GM18870 (cell line): ENCODE measurements around the gene CPXM2.
"Not testable (repeated sequence)": the region's sequence is repeated elsewhere in the genome, so short reads cannot be mapped to it uniquely, and the experiment has no call there.

Source experiments
- ATAC-seq: cut with Tn5 transposase; IDR thresholded peaks from one replicate; pipeline ENCODE4 v1.9.1; 2021; ENCODE audit warnings: moderate library complexity; ENCODE audit not compliant: unreplicated experiment

The CPXM2 gene

DNA sequence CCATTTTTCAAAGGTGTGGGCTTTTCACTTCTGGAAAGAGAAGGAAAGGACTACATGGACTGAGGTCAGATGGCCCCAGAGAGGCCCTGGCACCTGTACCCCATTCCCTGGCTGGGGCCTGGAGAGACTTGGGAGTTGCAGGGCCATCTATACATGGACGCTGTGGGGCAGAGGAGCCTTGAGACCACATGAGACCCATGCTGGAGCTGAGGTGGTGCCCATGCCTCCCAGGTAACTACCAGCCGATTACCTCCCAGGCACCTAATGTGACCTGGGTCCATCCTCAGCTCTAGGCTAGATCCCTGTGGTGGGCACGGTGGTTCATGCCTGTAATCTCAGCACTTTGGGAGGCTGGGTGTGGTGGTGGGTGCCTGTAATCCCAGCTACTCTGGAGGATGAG lies 144.2 kb downstream of the CPXM2 start:
- ATAC-seq, result no peak

DNA sequence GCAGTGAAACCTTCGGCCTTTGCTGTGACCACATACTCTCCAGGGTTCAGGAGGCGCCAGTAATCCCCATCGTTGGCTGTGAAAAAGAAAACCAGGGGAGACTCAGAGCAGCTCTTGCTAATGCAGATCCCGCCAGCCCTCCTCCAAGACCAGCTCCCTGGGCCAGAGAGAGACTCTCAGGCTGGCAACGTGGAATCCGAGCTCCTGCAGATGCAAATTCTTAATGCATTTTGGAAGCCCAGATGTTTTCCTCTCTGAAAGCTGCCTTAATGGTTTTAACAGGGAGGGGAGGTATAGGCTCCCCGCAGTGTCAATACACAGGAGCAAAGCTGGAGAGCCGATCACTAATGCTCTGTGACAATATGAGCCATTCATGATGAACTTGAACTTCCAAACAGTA lies 144.7 kb downstream of the CPXM2 start:
- no peak for ATAC-seq

DNA sequence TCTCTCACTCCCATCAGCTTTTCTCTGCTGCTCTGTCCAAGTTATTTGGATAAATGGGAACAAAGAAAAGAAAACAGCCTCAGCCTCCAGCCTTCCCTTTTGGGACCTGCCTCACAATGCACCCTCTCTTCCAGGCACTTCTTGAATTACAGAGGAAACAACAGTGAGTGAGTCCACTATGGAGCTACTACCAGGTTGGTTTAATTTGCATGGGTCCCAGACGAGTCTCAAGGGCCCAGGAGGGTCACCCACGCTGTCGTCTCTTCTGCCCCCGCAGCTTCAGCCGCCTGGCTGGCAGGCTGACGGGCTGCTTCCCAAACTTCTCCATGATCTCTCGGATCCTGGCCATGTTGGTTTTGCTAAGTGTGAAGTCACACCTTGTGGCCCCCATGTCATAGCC lies 145.1 kb downstream of the CPXM2 start:
- ATAC-seq, result no peak

DNA sequence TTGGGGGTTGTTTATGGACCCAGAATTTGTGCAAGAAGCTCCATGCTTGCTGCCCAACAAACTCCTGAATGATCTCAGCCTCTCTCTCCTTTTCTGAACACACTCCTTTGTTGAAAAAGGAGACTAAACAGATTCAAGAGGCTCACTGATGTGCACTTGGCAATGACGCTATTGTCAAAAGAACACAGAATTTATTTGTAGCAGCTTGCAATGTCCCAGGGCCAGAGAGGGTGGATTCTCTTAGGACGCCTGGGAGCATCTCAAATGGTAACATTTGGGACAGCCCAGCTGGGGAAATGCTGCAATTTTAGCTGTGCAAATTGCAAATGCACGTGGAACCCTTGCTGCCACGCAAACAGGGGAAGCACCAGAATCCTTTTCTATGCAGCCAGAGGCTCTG lies 145.5 kb downstream of the CPXM2 start:
- ATAC-seq, result no peak

DNA sequence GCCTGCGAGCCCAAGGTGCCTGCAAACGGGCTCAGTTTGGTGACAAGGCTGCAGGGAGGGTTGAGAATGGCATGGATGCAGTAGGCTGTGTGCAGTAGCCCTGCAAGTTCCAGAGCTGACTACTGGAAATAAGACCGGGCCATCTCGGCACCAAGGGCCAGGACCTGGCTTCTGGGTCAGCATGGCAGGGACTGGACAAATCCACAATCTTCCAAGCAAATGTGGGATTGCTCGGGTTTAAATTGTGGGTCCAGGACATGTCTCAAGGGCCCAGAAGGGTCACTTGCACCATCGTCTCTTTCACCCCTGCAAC lies 147.4 kb downstream of the CPXM2 start:
- no peak for ATAC-seq

DNA sequence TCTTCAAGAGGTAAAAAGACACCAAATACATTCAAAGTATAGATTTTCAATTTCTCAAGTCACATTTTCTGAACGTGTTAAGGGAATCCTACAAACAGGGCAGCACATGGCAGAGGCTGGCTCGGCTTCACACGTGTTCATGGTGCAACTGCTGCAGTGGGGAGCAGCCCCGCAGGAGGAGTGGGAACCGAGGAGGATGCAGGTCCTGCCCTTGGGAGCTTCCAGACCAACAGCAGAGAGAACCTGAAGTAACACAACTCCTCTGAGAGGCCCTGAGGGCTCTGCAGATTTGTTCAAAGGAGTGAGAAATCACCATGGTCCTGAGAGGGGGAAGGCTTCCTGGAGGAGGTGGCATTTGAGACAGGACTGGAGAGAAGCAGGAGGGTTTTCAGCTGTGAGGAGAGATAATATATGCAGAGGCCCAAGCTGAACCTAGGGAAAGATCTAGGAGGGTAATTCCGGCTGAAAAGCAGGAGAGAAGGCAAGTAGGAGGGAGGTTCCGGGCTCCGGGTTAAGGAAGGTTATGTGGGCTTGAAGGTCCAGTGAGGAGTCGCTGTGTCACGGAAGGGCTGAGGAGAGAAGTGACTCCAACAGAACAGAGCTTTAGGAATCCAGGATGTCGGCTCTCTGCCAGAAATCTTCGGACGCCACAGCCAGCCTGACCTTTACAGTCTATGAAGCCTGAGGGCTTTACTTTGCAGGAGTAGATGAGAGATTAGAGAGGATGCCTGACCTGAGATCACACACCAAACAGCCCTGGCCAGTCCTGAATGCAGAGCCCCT lies 148.0 kb downstream of the CPXM2 start:
- no peak for ATAC-seq

DNA sequence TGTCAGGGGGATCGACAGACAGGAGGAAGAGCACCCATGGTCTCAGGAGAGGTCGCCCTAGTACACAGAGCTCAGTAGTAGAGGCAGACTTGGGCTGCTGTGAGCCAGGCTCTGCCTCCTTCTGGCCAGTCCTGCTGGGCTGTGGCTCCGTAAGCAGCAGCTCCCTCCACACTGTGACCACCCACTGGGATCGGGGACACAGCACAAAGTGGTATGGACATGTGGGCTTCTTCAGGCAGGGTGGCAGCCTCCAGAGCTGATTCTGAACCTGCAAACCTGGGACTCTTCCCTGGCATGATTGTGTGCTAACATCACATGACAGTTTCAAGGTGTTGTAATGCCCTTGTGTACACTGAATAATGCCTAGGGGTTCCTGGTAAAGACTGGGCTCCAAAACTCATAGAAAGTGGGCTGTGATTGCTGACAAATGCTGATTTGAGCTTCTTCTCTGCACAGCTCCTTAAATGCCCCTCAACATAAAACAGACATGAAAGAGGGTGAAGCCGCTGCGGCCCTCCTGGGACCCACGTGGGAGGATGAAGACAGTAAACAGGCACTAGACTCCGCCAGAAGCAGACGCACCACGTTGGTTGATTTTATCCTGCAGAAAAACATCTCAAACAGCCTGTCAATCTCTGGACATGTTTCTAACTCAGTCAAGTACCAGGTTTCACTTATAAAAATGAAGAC lies 148.7 kb downstream of the CPXM2 start:
- no peak for ATAC-seq

DNA sequence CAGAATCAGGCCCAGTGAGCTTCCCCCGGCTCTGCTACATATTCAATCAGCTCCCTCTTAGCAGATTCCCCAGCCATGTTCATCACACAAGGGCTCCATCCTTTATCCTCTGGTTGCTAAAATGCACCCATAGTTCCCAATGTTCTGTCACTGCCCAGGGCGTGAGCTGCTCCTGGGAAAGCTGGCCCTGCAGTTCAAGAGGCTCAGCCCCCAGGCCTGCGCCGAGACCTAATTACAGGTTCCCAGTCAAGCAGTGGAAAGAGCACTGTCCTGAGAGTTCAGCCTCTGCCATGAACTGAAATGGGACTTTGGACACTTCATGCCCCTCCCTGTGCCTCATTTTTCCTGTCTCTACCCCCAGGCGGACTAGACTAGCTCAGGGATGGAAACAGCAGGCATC lies 149.9 kb downstream of the CPXM2 start:
- ATAC-seq, result no peak

DNA sequence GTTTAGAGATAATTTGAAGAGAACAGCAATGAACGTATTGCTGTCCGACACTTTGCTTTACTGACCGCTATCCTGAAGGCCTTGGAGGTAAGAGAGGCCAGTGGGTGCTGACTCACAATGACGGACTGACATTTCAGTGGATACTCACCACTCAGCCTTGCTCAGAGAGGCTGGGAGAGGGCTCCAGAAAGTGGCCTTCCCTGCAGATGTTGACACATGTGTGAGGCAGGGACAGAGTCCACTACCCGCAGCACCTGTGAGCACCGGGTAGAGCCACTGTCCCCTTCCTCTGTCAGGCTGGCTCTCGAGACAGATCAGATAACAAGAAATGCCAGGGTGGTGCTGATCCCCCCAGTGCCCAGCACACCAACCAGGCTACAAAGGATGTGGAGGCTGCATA lies 150.5 kb downstream of the CPXM2 start:
- no peak for ATAC-seq

DNA sequence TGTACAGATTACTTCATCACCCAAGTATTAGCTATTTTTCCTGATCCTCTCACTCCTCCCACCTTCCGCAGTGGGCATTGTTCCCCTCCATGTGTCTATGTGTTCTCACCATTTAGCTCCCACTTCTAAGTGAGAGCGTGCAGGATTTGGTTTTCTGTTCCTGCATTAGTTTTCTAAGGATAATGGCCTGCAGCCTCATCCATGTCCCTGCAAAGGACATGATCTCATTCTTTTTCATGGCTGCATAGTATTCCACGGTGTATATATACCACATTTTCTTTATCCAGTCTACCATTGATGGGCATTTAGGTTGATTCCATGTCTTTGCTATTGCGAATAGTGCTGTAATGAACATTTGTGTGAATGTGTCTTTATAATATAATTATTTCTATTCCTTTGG lies 154.7 kb downstream of the CPXM2 start:
- ATAC-seq, result not testable (repeated sequence)

DNA sequence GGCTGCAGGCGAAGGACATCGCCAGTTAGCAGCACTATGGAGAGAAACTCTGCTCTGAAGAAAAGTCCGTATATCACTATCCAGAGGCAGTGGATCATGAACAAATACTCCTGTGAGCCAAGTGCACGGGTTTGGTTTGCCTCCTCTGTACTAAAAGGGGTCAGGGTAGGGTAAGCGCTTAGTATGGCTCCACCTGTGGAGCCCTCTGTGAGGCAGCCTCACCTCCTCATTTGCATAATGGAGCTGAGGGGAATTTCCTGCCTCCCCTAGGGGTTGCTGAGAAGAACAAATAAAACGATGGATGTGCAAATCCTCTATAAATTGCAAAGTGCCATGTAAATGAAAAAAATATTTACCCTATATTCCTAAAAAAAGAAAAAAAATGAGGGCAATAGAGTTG lies 162.1 kb downstream of the CPXM2 start:
- no peak for ATAC-seq

DNA sequence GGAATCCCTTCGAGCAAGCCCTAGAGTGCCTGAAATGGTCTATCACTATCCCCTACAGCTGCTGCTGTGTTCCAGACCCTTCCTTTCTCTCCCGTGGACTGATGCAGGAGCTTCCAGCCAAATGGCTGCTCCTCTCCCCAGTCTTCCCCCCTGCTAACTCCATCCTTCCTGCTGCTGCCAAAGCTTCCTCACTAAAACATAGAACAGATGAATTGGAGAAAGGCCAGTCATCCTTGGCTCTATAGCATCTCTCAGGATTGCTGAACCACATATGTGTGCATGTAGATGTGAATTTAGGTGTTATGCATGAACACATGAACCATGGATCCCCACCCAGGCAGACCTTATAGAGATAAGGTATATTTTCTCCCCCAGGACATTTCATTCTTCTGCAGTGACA lies 164.8 kb downstream of the CPXM2 start:
- ATAC-seq, result no peak

DNA sequence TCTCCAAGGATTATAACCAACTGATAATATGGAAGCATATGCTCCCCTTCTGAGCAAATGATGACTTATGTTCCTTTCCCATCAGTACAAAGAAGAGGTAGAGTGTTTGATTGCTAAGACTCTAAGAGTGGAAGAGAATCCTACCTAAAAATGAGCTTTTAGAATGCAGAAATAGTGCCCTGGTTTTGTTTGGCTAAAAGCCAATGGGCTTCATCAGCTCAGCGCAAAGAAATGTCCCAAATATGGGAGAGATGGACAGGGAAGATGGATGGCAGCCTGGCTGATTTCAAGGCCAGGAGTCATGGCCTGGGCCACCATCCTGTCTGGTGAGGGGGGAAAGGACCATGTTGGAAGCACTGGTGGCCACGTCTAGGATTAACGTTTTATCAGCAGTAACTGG lies 165.2 kb downstream of the CPXM2 start:
- ATAC-seq, result no peak

DNA sequence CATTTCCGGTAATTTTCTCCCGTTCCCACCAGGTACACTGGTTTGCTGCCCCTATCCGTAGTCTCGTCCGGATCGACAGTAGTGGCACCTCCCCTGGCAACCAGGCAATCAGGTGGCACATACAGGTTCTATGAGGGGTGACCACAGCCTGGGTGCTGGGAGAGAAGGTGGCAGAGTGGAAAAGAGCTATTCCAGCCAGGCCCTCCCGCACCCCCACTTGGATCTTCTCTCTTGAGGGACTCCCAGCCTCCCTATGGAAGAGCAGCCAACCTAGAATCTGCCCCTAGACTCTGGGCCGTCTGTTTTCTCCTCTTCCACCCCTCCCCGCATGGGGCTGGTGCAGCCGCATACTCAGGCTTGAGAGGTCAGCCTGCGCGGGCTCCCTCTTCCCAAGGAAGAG lies 166.9 kb downstream of the CPXM2 start:
- ATAC-seq, result no peak

DNA sequence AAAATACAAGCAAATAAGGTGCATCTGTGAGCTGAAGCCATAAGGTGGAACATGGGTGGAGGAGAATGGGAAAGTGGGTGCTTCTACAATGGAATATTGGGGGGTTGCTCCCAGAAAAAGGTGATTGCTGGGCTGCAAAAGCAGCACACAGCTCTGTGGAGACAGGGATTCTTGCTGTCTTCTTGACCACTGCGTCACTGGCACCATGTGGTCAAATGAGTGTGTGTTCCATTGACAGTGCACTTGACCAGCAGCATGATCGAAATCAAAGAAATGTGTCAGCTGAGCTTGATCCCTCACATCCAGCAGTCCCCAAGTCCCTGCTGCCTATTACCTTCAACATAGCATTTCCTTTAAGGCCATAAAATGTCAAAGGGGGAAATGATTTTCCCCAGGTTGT lies 169.3 kb downstream of the CPXM2 start:
- no peak for ATAC-seq

DNA sequence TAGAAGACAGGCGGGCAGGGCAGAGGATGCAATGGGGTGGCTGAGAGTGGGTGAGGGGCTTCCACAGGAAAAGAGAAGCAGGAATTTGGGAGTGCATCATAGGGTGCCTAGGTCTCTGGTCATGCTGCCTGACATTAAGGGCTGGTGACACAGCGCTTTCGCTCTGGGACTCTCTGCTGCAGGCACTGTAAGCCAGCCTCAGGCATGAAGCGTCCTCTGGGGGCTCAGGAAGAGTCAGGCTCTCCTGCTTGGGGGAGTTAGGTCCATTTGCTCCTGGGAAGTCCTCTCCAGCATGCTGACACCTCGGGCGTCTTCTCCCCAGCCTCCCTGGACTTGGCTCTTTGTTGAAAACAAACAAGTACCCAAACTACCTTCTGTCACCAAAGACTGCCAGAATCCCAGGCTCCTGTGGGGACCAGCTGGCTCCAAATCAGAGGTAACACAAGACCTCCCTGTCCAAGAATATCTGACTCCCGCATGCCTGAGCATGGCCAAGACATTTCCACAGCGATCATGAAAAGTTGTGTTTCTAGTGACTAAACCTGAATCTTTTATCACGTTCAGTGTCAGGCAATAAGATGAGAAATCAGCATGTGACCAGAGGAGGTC lies 170.1 kb downstream of the CPXM2 start:
- no peak for ATAC-seq

DNA sequence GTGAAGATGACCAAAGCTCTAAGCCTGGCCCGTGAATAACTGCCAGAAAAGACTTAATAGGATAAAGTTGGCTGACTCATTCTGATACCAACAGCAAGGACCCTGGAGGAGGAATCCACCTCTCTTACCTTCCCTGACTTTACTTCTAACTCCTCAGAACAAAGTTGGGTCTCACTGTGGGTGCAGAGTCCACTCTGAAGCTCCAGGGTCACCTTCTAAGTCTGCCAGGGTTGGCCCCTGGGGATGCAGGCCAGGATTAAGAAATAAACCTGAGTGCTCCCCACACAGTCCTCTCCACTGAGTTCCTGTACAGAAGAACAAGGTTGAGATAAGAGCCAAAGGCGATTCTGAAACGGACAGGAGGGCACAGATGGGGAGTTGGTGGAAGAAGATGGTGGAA lies 171.1 kb downstream of the CPXM2 start:
- ATAC-seq, result no peak

DNA sequence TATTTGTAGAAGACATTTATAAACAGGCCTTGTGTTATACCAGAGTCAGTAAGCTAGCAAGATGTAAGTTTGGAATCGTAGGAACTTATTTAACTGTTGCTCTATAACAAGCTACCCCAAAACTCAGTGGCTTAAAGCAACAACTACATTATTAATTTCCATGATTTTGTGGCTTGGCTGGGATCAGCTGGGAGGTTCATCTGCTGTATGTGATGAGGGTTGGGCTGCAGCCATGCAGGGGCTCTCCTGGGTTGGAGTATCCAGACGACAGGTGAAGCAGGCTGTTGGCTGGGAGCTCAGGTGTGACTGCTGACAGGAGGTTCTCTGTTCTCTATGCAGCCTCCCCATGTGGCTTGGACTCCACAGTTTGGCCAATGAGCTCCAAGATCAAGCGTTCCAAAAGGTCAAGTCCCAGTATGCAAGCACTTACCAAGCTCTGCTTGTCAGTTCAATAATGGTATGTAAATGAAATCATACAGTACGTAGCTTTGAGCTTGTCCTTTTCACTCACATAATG lies 173.0 kb downstream of the CPXM2 start:
- no peak for ATAC-seq

DNA sequence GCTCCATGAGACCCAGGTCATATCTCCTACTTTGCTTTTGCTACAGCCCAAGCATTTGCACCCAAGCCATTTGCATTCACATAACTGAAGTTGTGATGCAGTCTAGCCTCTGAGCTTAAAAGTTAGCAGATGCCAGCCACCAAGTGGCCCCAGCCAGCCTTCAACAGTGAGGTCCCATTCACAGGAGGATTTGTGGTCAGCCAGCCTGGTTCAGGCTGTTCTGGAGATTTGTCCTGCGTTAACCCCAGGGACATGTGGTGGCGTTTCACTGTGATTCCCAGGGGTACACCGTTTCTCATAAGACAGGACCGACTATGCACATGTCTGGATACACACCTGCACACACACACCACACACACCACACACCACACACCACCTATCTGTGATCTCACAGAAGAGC lies 174.3 kb downstream of the CPXM2 start:
- no peak for ATAC-seq

DNA sequence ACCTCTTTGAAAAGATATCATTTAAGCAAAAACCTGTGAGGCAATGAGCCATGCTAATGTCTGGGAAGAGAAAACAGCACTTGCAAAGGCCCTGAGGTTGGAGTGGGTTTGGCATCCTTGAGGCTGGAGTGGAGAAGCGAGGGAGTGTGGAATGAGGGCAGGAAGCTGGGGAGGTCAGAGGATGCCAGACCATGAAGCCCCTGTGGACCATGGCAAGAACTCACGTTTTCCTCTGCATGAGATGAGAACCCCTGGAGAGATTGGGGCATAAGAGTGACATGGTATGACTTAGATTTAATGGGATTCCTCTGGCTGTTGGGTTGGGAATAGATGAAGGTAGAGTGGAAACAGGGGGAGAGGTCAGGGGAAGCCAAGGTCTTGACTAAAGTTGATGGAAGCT lies 176.1 kb downstream of the CPXM2 start:
- no peak for ATAC-seq

DNA sequence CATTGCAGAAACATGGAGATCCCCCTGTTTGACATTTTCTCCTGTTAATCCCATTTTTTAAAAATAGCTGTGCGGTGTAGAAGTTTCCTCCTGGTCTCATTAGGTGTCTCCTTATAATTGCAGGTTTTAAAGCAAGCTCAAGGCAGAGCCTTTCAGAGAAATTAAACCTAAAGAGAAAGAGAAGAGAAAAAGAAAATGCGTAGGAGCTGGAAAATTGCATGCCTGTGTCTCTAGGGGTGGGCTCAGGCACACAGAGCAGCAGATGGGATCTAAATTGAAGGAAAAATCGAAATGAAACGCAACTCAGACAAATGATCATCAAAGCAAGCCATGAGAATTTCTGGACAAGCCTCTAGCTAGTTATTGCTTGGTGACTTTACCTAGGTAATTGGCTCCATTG lies 185.4 kb downstream of the CPXM2 start:
- no peak for ATAC-seq

DNA sequence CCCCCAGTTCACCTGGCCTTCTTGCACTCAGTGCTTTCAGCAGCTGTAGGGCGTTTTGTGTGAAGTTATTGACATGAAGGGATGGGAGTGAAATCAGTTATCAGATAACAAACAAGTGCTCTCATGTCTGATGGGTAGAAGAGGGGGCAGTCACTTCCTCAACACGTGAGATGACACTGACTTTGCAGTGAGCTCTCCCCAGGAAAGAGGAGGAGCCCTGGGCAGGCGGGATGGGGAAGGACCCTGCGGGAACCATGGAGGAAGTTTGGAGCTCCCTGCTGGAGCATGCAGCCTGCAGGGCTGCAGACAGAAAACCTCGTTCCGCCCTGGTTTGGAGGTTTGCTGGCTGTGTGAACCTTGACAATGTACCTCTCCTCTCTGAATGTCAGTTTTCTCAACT lies 186.8 kb downstream of the CPXM2 start:
- no peak for ATAC-seq
